GM21576 (cell line): Measurements from ENCODE around the gene NAA15.
"Not testable (repeated sequence)": the region's sequence is repeated elsewhere in the genome, so short reads cannot be mapped to it uniquely, and the experiment has no call there.

Experiments used
- ATAC-seq: cut with Tn5 transposase; IDR thresholded peaks from one replicate; pipeline ENCODE4 v1.9.1; 2021; ENCODE audit warnings: mild to moderate bottlenecking, moderate library complexity; ENCODE audit not compliant: unreplicated experiment

NAA15 gene

DNA sequence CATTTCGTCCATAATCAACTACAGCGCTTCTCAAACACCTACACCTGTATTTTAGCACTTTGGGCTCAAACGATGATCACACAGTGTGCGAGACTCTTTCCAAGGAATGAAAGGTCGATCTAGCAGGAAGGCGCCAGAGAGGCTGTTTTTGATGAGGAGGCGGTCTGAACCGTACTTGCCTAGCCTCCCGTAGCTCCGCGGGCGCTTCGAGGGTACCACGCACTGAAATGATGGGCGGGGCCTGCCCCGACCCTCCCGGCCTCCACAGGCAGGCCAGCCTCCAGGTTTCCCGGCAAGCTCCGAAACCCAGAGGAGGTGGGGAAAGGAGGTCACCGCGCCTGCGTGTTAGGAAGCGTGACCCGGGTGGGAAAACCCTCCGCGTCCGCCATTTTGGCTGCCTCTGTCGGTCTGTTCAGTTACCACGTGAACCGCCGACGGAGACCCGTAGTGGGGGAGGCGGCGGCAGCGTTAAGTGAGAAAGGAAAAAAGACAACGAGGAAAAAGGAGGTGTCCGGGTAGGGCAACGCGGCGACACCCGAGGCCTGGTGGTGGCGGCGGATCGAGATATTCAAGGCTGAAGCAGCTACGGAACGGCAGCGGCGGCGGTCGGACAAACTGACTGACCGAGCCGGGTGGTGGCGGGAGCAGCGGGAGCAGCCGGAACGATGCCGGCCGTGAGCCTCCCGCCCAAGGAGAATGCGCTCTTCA, at the start of gene NAA15:
Gene NAA15, plus strand, starts transcription at position 393 of the 708 bp plus-strand sequence. Its CDS starts 273 bp downstream, at position 666.
- peak; percentile 84 for ATAC-seq

DNA sequence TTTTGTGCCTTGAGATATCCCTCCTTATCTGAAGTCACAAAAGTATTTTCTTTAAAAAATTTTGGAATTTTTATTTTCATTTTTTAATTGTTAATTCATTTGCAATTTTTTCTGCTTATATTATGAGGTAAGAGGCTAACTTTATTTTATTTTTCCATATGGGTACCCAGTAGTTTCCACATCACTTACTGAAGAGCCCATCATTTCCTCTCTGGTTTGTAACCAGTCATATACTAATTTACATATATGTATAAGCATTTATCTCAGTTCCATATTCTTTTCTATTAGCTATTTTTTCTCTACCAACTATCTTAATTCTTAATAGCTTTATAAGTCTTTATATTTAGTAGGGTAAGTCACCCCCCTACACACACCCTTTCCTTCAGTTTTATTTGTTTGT, 48.3 kb upstream of the NAA15 start:
- ATAC-seq, result no peak

DNA sequence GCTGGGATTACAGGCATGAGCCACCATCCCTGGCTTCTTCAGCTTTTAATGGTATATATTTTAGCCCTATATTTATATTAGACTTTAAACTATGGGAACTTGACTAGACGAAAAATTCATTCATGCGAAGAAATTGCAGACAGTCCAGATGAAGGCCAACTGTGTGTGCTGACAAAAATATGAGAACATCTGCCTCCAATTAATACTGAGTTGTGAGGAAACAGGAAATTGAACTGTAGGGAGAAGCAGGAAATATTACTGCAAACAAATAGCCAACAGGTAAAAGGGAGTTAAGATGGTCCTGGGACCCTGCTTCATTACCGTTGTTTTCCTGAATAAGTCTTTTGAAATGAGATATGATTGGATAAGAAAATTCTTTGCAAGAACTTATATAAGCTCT, 47.6 kb upstream of the NAA15 start:
- no peak for ATAC-seq

DNA sequence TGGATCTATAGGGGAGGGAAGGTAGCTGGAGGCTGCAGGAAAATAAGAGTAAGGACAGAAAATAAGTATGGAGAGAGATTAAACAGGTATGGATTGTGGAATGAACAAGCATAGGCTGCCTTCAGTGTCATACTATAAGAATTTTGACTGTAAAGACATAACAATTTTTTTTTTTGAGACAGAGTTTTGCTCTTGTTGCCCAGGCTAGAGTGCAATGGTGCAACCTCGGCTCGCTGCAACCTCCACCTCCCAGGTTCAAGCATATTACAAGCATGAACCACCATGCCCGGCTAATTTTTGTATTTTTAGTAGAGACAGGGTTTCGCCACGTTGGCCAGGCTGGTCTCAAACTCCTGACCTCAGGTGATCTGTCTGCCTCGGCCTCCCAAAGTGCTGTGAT, 45.7 kb upstream of the NAA15 start:
- ATAC-seq, result not testable (repeated sequence)

DNA sequence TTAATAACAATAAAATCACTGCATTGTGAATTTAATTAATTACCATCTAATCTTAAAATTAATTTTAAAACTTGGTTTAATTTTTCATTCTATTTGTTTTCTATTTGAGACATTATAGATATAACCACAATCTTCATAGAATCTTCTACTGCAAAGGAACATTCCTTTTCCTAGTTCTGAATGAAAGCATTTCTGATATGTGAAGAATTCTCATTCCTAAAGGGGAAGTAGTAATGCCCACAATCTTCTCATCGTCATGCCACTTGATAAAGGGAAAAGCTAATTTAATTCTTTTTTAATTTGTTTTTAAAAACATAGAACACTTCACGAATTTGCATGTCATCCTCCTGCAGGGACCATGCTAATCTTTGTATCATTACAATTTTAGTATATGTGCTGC, 45.0 kb upstream of the NAA15 start:
- ATAC-seq, result no peak

DNA sequence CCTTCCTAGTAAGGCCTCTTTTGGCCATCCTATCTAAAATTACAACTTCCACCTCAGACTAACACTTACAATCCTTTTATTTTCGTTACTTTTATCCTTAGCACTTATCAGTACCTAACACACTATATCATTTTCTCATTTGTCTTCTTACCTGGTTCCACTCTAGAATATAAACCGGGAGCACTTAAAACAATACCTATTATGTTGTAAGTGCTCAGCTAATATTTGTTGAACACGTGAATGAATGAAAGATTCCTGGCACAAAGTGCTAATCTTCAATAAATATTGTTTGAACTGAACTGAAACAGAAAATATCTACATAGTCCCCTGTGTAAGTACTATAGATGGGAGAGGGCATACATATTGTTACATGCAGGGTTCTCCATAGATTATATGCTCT, 35.7 kb upstream of the NAA15 start:
- ATAC-seq, result no peak

DNA sequence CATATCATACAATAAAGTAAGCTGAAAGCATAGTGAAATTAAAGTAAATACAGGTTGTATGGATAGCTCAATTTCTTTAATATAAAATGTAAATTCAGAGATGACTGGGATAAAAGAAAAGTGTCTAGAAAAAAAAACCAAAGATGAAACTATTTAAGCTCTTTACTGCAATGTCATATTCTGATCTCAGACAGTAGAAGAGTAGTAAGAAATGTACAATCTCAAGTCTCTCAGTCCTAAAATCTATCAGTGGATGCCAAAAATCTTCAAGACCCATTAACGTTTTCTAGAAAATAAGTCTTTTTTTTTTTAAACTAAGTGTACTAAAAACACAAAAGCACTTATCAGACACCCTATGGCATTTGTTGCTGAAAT, 35.1 kb upstream of the NAA15 start:
- ATAC-seq, result no peak

DNA sequence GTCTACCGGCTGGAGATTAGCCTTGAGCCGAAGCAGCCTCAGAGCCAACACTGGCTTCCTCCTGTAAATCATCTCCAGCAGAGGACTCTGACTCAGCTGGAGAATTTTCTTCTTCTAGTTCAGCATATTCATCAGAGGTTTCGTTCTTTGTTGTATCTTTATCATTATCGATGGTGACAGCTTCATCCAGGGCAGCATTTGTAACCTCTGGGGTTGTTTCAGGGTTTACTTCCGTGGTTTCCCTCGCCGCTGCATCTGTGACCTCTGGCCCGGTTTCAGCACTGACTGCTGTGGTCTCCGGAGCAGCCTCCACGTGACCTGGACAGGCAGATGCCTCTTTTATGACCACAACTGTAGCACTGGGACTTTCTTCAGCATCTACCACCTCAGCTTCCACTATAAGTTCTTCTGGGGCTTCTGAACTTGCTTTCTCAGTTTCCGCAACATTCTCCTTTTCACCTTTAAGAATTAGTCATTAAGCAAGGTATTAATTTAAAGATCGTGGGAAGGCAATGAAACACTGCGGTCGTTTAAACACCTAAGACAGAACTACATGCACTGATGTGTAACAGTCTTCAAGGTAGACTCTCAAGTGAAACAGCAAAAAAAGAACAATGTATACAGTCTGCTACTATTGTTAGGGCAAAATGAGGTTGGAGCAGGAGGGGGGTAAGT, 34.6 kb upstream of the NAA15 start:
- ATAC-seq, result peak; percentile 98

DNA sequence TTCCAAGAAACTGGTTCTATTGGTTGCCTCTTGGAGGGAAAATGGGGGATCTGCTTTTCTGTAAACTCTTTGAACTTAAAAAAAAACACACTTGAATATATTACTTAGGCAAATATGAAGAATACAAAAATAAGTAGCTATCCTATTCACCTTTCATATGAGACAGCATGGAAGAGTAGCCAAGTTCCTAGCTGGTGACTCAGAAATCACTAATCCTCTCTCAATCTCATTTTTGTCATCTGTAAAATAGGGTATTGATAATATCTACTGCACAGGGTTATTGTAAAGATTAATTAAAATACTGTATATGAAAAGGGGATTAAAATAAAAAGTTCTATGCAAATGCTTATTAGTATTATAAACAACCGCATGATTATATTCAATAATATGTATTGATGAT, 34.0 kb upstream of the NAA15 start:
- no peak for ATAC-seq

DNA sequence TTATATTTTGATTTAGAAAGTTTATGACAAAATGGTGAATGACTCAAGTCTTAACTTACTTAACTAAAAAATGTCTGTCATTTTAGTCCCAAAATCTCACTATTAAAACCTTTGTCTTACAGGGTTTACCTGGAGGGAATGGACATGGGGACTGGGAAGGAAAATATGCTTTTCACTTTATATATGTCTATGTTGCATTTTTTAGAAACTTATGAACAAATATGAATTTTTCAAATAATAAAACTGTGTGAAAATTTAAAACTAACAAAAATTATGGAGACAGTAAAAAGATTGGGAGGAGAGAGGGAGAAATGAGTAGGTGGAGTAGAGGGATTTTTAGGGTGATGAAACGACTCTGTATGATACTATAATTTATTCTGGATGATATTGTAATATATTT, 27.5 kb upstream of the NAA15 start:
- ATAC-seq, result no peak

DNA sequence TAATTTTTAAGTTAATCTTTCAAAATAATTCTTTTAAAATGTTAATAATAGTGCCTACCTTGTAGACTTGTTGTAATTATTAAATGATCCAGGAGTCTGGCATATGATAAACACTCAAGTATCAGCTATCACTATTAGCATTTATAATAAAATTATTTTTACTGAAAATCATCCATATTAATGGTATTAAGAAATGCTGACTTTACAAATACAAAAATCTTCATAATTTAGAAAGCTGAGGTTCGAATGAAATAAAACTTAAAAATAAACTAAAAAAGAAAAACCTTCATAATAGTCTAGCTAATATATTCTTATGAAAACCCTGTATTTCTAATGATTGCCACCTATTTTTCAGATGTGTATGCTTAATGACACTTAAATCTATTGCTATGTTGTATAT, 26.5 kb upstream of the NAA15 start:
- ATAC-seq, result no peak

DNA sequence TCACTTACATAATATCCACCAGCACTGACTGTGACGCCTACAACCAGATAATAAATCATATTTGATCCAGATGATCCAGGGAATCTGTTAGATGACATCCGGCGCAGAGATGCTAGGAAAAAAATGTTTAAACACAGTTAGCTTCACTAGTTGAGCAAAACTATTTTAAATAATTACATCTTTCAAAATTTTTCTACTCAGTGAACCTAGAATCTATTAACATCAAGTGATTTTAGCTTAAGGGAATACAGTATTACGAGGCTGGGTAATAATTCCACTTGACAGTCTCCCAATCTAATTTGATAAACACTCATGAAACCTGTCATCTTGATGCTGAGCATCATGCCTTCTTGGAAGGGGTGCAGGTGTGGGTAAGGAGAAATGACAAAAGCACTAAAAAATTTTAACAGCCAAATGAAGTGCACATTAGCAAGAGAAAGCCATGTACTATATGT, 26.0 kb upstream of the NAA15 start:
- no peak for ATAC-seq

DNA sequence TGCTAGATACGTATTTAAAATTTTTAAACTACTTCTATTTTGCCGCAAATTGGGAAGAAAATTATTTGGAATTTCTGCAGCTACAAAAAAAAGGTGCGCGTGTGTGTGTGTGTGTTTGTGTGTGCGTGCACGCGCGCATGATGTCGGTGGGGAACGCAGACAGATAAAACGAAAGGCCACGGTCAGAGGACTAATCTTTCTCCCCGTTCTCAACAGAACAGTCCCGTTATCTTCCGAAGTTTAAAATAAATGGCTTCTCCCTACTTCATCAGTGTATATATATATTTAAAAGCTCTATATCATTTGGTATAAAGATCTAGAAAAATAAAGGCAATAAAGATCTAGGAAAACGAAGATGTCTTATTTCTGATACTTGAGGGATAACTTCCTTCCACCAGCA, 22.8 kb upstream of the NAA15 start:
- ATAC-seq, result no peak

DNA sequence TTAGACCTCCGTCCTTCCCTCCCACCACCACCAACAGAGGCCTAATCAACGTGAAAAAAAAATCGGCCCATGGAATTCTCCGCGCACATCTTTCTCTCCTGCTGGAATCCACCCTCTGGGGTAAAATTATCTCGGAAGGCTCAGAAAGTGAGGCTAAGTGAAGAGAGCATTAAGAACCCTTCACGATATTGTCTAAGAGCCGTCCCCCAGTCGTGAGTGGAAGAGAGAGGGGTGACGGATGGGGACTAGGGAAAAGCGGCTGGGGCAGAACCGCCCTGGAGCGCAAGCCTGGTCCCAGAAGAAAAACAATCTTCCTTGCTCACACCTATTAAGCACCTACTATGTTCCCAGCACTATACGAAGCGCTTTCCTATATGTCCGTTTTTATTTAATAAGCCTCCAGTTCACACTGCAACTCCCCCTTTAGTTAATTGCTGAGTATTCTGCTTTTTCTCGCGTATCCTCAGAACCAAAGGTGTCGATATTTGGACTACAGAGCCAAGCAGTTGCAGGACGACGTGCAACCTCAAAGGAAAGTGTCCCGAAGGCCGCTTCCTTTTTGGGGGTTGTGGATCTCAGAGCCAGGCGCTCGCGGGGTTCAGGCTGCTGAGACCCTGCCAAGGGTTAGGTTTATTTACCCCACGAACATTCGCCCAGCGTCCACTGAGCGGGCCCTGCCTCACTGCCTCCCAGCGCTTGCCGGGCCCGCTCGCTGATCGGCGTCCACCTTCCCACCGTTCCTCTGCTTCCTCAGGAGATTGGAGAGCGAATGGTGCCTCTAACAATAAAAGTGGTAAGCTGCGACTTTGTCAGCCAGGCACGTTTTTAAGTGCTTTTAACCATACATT, 22.2 kb upstream of the NAA15 start:
- ATAC-seq, result no peak

DNA sequence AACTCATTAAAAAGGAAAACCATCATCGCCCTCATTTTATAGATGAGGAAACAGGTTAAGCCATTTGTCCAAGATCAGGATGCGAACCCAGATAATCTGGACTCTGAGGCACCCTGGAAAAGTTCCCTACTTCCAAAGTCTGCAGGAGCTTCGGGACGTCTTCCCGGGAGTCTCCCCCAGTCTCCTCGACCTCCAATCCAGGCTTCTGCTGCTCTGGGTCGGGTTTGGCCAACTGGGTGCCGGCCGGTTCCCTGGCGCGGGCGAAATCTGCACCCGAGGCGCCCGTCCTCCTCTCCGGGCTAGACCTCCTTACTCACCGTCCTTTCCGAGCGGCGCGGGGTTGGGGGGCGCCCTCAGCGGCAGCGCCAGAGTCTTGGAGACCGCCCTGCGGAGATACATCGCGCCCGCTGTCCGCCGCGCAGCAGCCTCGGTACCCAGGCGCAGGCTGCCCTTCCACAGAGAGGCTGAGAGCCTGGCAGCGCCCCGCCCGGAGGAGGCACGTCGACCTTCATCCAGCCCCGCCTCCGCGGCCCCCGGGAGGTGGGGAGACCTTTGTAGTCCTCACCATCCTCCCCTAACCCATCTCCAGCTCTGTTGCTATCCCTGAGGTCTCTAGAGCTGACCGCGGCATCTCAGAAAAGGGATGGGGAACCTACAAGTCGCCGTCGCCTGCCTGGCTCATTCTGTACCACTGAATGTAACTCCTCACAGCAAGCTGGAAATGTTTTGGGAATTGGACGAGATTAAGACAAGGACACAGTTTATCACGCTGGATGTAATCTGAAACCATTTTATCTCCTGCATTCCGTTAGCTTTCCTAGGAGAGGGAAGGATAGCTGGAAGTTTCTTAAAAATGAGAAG, 21.3 kb upstream of the NAA15 start, which contains the start of gene MGARP:
Gene MGARP, minus strand, starts transcription at position 466 of the 861 bp plus-strand sequence. Its CDS starts 67 bp downstream, at position 399.
- no peak for ATAC-seq

DNA sequence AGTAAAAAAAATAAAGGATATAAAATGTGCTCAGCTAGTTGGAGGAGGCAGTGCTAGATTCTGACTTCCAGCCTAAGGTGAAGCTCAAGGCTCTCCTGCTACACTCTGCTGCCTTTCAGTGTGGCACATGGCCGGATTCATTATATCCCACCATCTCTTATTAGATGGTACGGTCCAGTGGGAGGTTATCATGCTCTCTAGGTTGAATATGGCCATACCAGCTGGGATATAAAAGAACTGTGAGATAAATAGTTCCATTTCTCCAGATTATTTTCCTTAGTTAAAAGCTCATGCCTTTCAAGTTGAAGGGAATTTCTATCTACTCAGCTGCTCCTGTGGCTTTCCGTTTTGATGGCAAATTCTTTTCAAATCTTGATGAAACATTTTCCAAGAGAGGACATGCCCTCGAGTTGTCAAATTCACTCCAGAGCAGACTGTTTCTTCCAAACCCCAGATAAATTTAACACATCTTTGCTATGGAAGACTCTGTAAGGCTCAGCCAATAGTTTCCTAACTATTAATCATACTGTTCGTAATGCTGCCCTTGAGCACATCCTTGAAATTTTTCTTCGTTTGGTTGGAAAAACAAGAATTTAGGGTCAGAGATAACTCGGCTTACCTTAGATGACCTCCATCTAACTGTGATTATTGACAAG, 19.1 kb upstream of the NAA15 start:
- ATAC-seq, result no peak

DNA sequence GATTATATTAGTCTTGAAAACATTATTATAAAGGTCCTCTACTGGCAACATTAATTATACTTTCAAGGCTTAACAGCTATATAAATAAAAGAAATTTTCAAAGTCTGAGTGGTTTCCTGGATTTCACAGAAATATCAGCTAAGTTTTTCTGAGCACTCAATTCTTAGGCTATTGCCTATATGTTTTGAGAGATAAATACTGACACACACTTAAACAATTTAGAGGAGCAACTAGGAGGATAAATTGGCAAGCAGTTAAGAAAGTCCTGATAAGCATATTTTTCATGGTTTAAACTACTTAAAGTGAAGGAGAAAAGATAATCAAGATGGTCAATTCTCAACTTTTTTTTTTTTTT, 18.6 kb upstream of the NAA15 start:
- ATAC-seq, result no peak

DNA sequence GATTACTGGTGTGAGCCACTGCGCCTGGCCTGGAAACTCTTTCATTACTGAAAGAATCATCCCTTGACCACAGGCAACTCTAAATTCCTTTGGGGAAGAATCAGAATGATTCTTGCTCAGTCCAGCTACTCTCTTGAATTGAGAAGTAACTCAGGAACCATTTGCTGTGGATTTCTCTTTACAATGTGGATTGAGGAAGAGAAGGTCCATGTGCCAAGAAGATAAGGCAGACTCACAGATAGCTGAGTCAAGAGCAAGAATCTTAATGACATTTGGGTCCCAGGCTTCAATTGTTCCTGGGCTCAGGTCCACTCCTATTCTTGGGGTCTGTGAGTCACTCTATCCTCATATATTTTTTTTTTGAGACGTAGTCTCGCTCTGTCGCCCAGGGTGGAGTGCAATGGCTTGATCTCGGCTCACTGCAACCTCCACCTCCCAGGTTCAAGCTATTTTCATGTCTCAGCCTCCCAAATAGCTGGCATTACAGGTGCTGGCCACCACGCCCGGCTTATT, 15.1 kb upstream of the NAA15 start:
- no peak for ATAC-seq

DNA sequence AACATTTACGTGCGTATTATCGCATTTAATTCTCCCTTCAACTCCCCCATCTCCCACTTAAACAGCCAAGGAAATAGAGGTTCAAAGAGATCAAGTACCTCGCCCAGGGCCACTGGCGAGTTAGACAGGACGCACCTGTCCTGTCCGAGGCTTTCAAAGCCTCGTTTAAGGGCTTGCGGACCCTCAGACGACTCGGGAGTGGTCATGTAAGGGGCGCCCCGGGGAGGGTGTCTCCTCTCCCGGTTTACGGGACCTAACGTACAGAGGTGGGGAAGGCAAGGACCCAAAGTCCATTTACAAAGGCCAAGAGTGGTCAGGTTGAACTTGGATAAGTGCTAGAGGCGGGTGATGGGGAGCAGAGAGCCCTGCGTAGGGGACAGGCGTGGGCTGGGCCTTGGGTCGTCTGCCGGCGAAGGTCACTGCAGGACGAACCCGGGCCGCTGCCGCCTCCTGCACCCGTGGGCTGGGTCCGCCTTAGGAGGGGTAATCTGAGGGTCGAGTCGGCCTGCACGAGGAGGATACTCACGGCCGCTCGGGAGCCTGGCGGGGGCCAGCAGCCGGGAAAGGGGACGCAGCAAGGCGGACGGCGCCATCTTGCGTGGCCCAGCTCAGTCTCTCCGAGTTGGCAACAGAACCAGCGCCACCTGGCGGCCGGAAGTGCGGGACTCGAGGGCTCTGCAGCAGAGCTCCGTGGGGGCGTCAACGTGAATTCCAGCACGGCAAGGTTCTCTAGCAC, 5.9 kb upstream of the NAA15 start:
- ATAC-seq, result peak; percentile 93
